Stimulated activated CD8-positive, alpha-beta memory T cell treated with anti-CD3 and anti-CD28 coated beads, Interleukin-2, amount 100 ng/mL, for 1 hour (primary cell): ENCODE data around the gene PTPN23.

Experiments
- DNase-seq, 2 donors: peaks; one replicate each; pipeline ENCODE4 v3.0.0-alpha.2; 2020; ENCODE audit warnings: low read depth in 2 of 2

Gene PTPN23

DNA sequence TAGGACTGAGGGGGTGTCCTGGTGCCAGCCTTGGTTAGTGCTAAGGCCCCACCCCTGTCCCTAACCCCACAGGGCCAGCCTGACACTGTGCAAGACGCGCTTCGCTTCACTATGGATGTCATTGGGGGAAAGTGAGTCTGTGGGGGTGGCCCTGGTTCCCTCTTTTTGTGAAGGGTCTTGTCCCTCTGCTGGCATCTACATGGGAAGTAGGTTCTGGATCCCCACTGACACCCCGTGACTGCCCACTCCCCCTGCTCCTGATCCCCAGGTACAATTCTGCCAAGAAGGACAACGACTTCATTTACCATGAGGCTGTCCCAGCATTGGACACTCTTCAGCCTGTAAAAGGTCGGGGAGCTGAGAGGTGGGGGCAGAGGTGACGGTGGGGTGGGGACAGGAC is 26.4 kb downstream of the PTPN23 start:
- no peak for DNase-seq

- DNase-seq = no peak
Measured at GRCh38 chr3:47407896-47408838, 27.3 kb downstream of the PTPN23 start.

- no peak for DNase-seq
Measured at GRCh38 chr3:47408839-47409229, 28.0 kb downstream of the PTPN23 start.

- DNase-seq = no peak
Measured at GRCh38 chr3:47409284-47409683, 28.5 kb downstream of the PTPN23 start.

- no peak for DNase-seq
Measured at GRCh38 chr3:47409688-47410416, 29.0 kb downstream of the PTPN23 start.

DNA sequence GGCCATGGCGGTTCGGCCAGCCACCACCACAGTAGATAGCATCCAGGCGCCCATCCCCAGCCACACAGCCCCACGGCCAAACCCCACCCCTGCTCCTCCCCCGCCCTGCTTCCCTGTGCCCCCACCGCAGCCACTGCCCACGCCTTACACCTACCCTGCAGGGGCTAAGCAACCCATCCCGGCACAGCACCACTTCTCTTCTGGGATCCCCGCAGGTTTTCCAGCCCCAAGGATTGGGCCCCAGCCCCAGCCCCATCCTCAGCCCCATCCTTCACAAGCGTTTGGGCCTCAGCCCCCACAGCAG is 29.5 kb downstream of the PTPN23 start:
- DNase-seq = no peak

- no peak for DNase-seq
Measured at GRCh38 chr3:47410801-47411646, 30.2 kb downstream of the PTPN23 start.

DNA sequence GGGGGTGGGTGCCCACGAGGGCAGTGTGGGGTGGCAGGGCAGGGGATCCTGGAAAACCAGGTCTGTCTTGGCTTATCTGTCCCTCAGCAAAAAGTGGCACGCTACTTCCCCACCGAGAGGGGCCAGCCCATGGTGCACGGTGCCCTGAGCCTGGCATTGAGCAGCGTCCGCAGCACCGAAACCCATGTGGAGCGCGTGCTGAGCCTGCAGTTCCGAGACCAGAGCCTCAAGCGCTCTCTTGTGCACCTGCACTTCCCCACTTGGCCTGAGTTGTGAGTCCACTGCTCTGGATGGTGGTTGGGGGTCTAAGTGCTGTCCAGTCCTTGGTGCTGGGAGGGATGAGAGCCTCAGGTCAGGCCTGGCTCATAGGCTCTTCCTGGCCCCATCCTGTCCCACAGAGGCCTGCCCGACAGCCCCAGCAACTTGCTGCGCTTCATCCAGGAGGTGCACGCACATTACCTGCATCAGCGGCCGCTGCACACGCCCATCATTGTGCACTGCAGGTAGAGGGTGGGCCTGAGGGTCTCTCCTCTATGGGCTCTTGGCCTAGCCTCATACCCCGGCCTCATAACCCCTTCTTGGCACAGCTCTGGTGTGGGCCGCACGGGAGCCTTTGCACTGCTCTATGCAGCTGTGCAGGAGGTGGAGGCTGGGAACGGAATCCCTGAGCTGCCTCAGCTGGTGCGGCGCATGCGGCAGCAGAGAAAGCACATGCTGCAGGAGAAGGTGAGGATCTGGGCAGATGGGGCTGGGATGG is 31.1 kb downstream of the PTPN23 start:
- no peak for DNase-seq

DNA sequence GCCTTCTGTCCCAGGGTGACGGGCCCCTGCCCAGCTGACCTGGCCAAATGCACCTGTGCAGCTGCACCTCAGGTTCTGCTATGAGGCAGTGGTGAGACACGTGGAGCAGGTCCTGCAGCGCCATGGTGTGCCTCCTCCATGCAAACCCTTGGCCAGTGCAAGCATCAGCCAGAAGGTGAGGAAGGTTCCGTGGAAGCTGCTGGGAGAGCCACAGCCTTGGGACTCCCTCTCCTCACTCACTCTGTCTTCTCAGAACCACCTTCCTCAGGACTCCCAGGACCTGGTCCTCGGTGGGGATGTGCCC is 31.6 kb downstream of the PTPN23 start:
- no peak for DNase-seq

- DNase-seq = no peak
Measured at GRCh38 chr3:47412842-47413520, 32.2 kb downstream of the PTPN23 start.

DNA sequence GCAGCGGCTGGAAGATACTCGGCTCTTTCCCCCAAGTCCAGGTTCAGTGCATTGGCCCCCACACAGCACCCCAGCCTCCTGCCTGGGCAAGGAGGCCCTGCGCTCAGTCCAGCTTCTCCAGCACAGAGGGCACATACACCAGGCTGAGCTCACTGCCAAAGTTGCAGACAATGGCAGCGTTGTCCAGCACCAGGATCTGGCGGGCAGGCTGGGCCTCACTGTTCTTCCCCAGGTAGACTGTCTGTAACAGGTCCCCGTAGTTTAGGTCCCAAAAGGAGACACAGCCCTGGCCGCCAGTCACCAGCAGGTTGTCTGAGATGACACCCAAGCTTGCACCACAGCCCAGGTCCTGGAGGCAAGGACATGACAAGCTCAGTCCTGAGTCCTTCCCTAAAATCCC is 32.9 kb downstream of the PTPN23 start:
- DNase-seq = no peak

- DNase-seq = no peak
Measured at GRCh38 chr3:47414161-47414564, 33.3 kb downstream of the PTPN23 start.

DNA sequence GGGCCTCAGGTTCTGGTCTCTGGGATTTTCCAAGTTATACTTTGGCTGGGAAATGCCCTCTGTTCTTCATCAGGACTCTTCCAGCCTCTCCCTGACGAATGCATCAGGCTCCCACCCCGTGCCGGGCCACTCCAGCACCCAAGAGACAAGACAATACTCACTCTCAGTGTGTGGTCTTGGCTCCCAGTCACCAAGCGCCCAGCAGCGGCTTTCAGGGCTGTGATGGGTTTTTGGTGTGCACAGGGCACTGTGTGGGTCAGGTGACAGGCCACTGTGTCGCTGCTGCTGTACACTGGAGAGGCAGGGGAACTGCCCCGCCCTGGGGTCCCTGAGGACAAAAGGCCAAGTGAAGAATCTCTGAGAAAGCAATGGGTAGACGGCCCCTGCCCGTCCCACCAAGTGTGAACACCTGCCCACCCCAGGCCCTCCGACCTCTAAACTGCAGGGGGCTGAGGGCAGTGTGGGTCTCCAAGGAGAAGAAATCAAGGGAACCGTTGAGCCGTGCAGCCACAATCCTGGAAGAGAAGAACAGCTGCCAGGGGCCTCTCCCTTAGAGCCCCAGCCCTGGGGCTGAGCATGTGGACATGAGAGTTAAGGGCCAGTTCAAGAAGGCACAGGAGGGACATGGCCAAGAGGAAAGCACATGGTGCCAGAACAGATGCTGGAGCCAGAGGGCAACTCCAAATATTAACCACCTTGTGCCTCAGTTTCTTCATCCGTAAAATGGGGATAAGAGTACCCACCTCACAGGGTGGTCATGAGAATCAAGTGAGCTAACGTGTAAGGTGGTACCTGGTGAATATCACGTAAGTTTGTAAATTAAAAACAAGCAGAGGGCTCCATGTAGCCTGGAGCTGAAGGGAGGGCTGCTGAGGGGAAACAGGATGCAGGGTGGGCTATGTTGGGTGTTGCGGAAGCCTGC is 34.1 kb downstream of the PTPN23 start:
- no peak for DNase-seq

- no peak for DNase-seq
Measured at GRCh38 chr3:47416041-47416440, 35.2 kb downstream of the PTPN23 start.

GRCh38 chr3:47418167-47419082 is 37.6 kb downstream of the PTPN23 start:
- DNase-seq = no peak

DNA sequence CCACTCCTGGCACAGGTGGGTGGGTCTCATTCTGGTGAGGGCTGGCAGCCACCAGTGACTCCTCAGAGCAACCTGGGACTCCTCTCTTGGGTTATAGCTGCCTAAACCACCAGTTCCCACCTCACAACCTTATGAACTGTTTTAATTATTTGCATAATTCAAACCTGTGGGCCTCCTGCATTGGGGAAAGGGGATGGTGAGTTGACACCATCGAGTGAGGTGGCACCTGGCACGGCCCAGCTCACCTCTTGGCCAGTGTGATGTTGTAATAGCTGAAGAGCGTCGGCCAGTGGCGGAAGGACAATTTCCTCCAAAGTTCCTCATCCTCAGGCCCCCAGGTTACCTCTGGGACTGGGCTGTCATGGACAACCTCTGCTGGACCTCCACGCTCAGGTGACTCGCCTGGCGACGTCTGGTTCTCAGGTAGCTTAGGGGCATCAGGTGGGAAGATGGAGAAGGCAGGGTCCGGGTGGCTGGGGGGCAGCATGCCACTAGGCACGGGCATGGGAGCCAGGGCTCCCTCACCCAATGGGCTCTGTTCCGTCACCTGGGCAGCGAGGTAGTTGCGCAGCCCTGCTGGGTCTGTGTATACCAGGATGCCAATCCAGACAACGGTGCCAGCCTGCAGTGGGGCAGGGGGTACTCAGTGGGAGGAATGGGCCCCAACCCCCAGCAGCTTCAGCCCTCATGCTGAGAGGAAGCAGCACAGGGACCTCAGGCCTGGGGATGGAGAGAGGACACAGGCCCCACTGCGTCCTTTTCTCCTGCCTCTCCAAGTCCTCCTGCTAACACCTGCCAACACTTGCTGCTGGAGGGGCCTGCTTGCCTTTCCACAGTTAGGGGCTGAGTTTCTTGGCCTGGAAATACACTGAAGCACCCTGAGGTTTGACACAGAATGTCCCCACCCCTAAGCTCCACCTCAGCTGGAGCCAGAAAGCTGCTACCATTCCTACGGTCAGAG is 38.5 kb downstream of the PTPN23 start:
- DNase-seq = no peak

- DNase-seq = no peak
Measured at GRCh38 chr3:47420044-47420430, 39.2 kb downstream of the PTPN23 start.
